ENCODE data around the gene CLEC2A.

GRCh38 chr12:9931245-9931644, 925 bp downstream of the CLEC2A start:
- TF ChIP-seq CTCF (IDR thresholded peaks at IDR 0.05) (no peak), ZFX (IDR thresholded peaks at IDR 0.05; ENCODE audit: borderline replicate concordance) (no peak)
